Gastroesophageal sphincter (tissue), 4 donors: ENCODE data around the gene RFC1. TPM values are rescaled to one million over a fixed set of nuclear protein-coding genes. Genes with fewer than 3 reads are reported as not detected.

Experiments used
- ATAC-seq: fragments of 150-250 bp; one replicate; pipeline ENCODE4 v1.9.1; 2016; ENCODE audit warnings: mild to moderate bottlenecking, moderate library complexity
- H3K27ac ChIP-seq, 4 donors: fragments of 200-600 bp; sonication (generic) in 3 of 4; 1 replicate in 3 of 4; 2 replicates in 1 of 4; pipeline ENCODE4 v1.5.1; 2016 to 2019
- H3K27me3 ChIP-seq: fragments of 200-600 bp; sonication (generic); one replicate; pipeline ENCODE4 v1.5.1; 2019
- H3K36me3 ChIP-seq, 2 donors: fragments of 200-600 bp; sonication (generic); one replicate each; pipeline ENCODE4 v1.5.1; 2019; ENCODE audit warnings: control low read depth in 1 of 2
- H3K4me1 ChIP-seq, 3 donors: fragments of 200-600 bp; sonication (generic); 1 replicate in 2 of 3; 2 replicates in 1 of 3; pipeline ENCODE4 v1.5.1; 2016 to 2019; ENCODE audit warnings: control low read depth in 2 of 3
- H3K4me3 ChIP-seq, 2 donors: fragments of 200-600 bp; sonication (generic); one replicate each; pipeline ENCODE4 v1.5.1; 2019; ENCODE audit warnings: mild to moderate bottlenecking in 1 of 2, moderate library complexity in 1 of 2
- H3K9me3 ChIP-seq, 3 donors: fragments of 200-600 bp; sonication (generic); one replicate each; pipeline ENCODE4 v1.5.1; 2017 to 2019; ENCODE audit warnings: control low read depth in 2 of 3
- EP300 ChIP-seq: sonication (generic); formaldehyde crosslinking; IDR thresholded peaks from one replicate; pipeline ENCODE4 v1.6.1; 2017; ENCODE audit warnings: antibody characterized with exemption, mild to moderate bottlenecking
- POLR2A ChIP-seq, 2 donors: fragments of 450-650 bp; IDR thresholded peaks; one replicate each; pipeline ENCODE4 v1.6.1; 2017; ENCODE audit warnings: antibody characterized with exemption in 2 of 2, mild to moderate bottlenecking in 2 of 2, moderate library complexity in 1 of 2
- POLR2AphosphoS5 ChIP-seq: sonication (generic); formaldehyde crosslinking; IDR thresholded peaks from one replicate; pipeline ENCODE4 v1.6.1; 2017; ENCODE audit warnings: antibody characterized with exemption
- WGBS, 2 donors: methylation state at CpG; one replicate each; pipeline ENCODE4 v1.1.5; 2018; ENCODE audit warnings: low coverage in 1 of 2; 5-methylcytosine and 5-hydroxymethylcytosine counted together
- total RNA-seq, 4 donors: library from RNA; depleted of rRNA; stranded (reverse); fragments of >200 nt; gene quantifications; one replicate each; pipeline ENCODE4 v1.1.0, GENCODE V29; 2016
- TF ChIP-seq, protein P1 (sequence below), 4 experiments: fragments of 200-600 bp in 2 of 4; fragments of 450-650 bp in 2 of 4; sonication (generic) in 1 of 4; IDR thresholded peaks; one replicate each; pipeline ENCODE4 v1.5.1; 2017 to 2019; ENCODE audit warnings: antibody characterized with exemption in 4 of 4, mild to moderate bottlenecking in 2 of 4, moderate library complexity in 2 of 4

The RFC1 gene
- total RNA-seq, 4 donors from 2014 or later = 37.1 to 51.8 (median 41.0) TPM

DNA sequence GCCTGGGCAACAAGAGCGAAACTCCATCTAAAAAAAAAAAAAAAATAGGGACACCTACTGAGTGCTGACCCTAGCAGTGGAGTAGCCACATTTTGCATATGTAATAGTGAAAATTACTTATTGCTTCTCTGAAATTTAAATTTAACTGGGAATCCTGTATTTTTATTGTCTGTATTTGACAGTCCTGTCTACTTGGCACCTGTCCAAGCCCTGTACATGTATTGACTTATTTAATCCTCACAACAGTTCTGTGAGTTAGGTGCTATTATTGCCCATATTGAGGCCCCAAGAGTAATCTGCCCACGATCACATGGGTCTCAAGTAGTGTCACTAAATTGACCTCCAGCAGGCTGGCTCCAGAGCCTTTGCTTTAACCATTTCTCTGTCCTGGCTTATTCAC, 102.3 kb downstream of the RFC1 start:
- H3K36me3 ChIP-seq = peaks cover 0 to 89% of the 10 kb centered on the region in 2 donors
- no peak for ATAC-seq
- 86 to 88% methylated on average over 2 of the region's 2 CpGs for WGBS, 2 donors

DNA sequence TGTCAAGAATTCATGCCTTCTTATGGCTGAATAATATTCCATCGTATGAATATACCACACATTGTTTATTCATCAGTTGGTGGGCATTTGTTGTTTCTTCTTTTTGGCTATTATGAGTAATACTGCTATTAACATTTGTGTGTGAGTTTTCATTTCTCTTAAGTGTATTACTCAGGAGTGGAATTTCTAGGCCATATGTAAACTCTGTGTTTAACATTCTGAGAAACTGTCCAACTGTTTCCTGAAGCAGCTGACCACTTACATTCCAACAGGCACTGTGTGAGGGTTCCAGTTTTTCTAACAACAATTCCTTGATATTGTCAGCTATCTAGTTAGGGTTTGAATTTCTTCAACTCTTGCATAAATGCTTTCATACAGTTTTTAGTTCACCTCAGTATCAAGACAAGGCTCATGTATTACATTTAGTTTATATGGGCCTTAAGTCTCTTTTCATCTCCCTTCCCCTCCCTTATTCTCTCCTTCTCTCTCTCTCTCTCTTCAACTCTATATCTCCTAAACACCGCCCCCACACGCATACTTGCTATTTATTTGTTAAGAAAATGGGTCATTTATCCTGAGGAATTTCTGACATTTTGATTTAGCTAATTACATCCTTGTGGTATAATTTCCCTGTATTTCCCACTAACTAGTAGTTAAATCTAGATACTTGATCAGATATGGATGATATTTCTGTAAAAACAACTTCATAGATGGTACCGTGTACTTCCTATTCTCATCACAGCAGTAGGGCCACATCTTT, 106.4 kb downstream of the RFC1 start:
- Histone ChIP-seq H3K27me3 (no peaks in the 10 kb centered on the region), H3K36me3 (peaks cover 0 to 92% of the 10 kb centered on the region in 2 donors), H3K4me1 (no peaks in the 10 kb centered on the region), H3K9me3 (no peaks in the 10 kb centered on the region), H3K4me3 (no peak overlapping the region), H3K27ac (no peak overlapping the region)
- TF ChIP-seq, protein P1, sequence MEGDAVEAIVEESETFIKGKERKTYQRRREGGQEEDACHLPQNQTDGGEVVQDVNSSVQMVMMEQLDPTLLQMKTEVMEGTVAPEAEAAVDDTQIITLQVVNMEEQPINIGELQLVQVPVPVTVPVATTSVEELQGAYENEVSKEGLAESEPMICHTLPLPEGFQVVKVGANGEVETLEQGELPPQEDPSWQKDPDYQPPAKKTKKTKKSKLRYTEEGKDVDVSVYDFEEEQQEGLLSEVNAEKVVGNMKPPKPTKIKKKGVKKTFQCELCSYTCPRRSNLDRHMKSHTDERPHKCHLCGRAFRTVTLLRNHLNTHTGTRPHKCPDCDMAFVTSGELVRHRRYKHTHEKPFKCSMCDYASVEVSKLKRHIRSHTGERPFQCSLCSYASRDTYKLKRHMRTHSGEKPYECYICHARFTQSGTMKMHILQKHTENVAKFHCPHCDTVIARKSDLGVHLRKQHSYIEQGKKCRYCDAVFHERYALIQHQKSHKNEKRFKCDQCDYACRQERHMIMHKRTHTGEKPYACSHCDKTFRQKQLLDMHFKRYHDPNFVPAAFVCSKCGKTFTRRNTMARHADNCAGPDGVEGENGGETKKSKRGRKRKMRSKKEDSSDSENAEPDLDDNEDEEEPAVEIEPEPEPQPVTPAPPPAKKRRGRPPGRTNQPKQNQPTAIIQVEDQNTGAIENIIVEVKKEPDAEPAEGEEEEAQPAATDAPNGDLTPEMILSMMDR (IDR thresholded peaks at IDR 0.05) = no peak
- TF ChIP-seq POLR2A (IDR thresholded peaks at IDR 0.05) (no peak), EP300 (no peak), POLR2AphosphoS5 (no peak)
- no peak for ATAC-seq
- WGBS, 2 donors = 91 to 92% methylated on average over 4 of the region's 4 CpGs

More for the DNA sequence above, 102.3 kb downstream of the RFC1 start:
- H3K27me3 ChIP-seq = no peaks in the 10 kb centered on the region
- TF ChIP-seq, protein P1 (IDR thresholded peaks at IDR 0.05) = no peak
- TF ChIP-seq EP300 (no peak), POLR2A (IDR thresholded peaks at IDR 0.05) (no peak), POLR2AphosphoS5 (no peak)
- H3K4me3 ChIP-seq = no peak overlapping the region
- H3K27ac ChIP-seq = no peak overlapping the region
- H3K4me1 ChIP-seq = no peaks in the 10 kb centered on the region
- H3K9me3 ChIP-seq = no peaks in the 10 kb centered on the region

DNA sequence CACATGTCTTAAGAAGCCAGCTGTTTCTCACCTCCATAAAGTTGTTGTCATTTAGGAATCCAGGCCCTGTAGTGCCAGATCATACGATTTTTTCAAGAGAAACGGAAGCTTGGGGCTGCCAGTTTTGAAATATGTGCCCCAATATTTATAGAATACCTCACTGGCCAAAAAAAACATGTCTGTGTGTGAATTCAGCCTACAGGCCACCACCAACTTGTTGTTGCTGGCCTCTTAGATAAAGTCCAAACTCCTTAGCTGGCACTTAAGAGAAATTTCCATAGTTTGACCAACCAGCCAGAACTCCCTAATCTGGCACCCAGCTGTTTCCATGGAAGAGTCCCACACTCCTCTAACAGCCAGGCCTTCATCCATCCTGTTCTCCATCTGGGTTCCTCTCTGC, 109.7 kb downstream of the RFC1 start:
- Histone ChIP-seq H3K36me3 (peaks cover 0 to 78% of the 10 kb centered on the region in 2 donors), H3K27ac (no peak overlapping the region), H3K4me1 (no peaks in the 10 kb centered on the region), H3K27me3 (no peaks in the 10 kb centered on the region), H3K9me3 (no peaks in the 10 kb centered on the region), H3K4me3 (no peak overlapping the region)
- ATAC-seq = no peak
- TF ChIP-seq, protein P1 (IDR thresholded peaks at IDR 0.05) = no peak
- TF ChIP-seq POLR2AphosphoS5 (no peak), POLR2A (IDR thresholded peaks at IDR 0.05) (no peak), EP300 (no peak)
- WGBS, 2 donors = 56% methylated on average over 2 of the region's 2 CpGs; no CpG with 5 or more reads in 1 of the 2 donors

DNA sequence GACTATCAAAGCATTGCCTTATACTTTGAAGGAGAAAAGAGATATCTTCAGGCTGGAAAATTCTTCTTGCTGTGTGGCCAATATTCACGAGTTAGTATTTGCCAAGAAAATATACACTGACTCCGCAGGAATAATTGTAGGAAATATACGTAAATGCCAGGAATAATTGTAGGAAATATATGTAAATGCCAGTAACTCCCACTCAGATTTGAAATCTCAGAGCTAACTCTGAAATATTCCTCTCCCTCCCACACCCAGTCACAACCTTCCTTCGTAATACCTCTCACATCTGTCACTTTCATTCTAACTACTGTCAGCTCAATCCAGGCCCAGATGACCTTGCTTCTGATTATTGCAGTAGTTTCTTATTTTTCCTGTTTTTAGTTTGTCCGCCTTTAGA, 110.3 kb downstream of the RFC1 start:
- Histone ChIP-seq H3K9me3 (no peaks in the 10 kb centered on the region), H3K4me1 (no peaks in the 10 kb centered on the region), H3K27ac (no peak overlapping the region), H3K4me3 (no peak overlapping the region), H3K36me3 (peaks cover 0 to 73% of the 10 kb centered on the region in 2 donors), H3K27me3 (no peaks in the 10 kb centered on the region)
- WGBS, 2 donors = 51 to 63% methylated on average over 5 of the region's 5 CpGs
- no peak for ATAC-seq
- TF ChIP-seq EP300 (no peak), POLR2AphosphoS5 (no peak), POLR2A (IDR thresholded peaks at IDR 0.05) (no peak)
- TF ChIP-seq, protein P1 (IDR thresholded peaks at IDR 0.05) = no peak

DNA sequence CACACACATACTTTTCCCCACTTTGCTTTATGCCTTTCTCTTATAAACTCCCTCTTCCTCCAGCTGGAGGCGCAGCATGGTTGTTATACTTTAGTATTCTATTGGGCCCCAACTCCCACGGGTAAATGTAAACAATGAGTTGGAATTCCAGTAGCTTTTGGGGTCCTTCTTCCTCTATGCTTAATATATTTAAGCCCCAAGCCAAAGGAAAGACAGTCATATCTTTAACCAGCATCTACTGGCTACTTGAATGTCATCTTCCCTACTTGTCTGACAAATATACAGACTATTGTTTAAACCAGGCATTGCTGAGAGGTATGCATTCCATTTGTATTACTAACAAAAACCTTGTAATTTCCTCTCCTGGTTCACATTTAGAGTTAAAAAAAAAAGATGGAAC, 110.9 kb downstream of the RFC1 start:
- H3K4me3 ChIP-seq = no peak overlapping the region
- TF ChIP-seq EP300 = no peak
- TF ChIP-seq POLR2A (IDR thresholded peaks at IDR 0.05) = no peak
- TF ChIP-seq POLR2AphosphoS5 = no peak
- TF ChIP-seq, protein P1 (IDR thresholded peaks at IDR 0.05) = no peak
- peaks cover 0 to 67% of the 10 kb centered on the region in 2 donors for H3K36me3 ChIP-seq
- no peaks in the 10 kb centered on the region for H3K4me1 ChIP-seq
- no peak overlapping the region for H3K27ac ChIP-seq
- H3K9me3 ChIP-seq = no peaks in the 10 kb centered on the region
- ATAC-seq = no peak
- WGBS, 2 donors = 43 to 47% methylated on average over 2 of the region's 2 CpGs
- H3K27me3 ChIP-seq = no peaks in the 10 kb centered on the region
